A673 (cell line): ENCODE results near the gene LRRK1. TPM values are rescaled to one million over a fixed set of nuclear protein-coding genes. Genes with fewer than 3 reads are reported as not detected.
A peak's percentile ranks its signal among the peaks of the same experiment; 100 is the strongest.

ENCODE experiments used
- BruUV-seq: library from RNA; stranded (reverse); fragments of 400-500 nt; replicated peaks from 2 replicates; lab custom pipeline; 2021; lab: Mats Ljungman, UMichigan
- CTCF ChIA-PET: fragments of 300-600 bp; sonication (Branson Sonifier 250); formaldehyde crosslinking; loops from one replicate; lab custom pipeline; 2022; ENCODE audit warnings: antibody characterized with exemption; lab: Charles Lee
- POLR2A ChIA-PET: fragments of 300-600 bp; sonication (Branson Sonifier 250); formaldehyde crosslinking; loops from one replicate; lab custom pipeline; 2022; ENCODE audit warnings: antibody characterized with exemption; ENCODE audit not compliant: low non-redundant PET; lab: Charles Lee
- DNase-seq: peaks from one replicate; pipeline ENCODE4 v3.0.0-alpha.2; 2015; ENCODE audit warnings: low spot score
- H3K27ac ChIP-seq: fragments of 200-600 bp; sonication (generic); 2 replicates; pipeline ENCODE4 v1.5.1; 2016; ENCODE audit warnings: mixed run types, low read depth, mild to moderate bottlenecking, mixed read lengths, antibody characterized with exemption, low read length; ENCODE audit not compliant: poor library complexity, severe bottlenecking
- H3K27me3 ChIP-seq: fragments of 200-600 bp; sonication (generic); replicated peaks from 2 replicates; pipeline ENCODE4 v1.6.1; 2017; ENCODE audit warnings: mixed run types, low read depth, mild to moderate bottlenecking, mixed read lengths, antibody characterized with exemption, low read length; ENCODE audit not compliant: insufficient read depth, poor library complexity
- H3K36me3 ChIP-seq: fragments of 200-600 bp; sonication (generic); 2 replicates; pipeline ENCODE4 v1.6.1; 2016; ENCODE audit warnings: mixed run types, mild to moderate bottlenecking, mixed read lengths, antibody characterized with exemption, low read length; ENCODE audit not compliant: insufficient read depth, poor library complexity, severe bottlenecking
- H3K4me1 ChIP-seq: fragments of 200-600 bp; sonication (generic); 2 replicates; pipeline ENCODE4 v1.6.1; 2017; ENCODE audit warnings: mixed run types, mild to moderate bottlenecking, mixed read lengths, antibody characterized with exemption, low read length; ENCODE audit not compliant: insufficient read depth, poor library complexity, severe bottlenecking
- H3K4me3 ChIP-seq: fragments of 200-600 bp; sonication (generic); 2 replicates; pipeline ENCODE4 v1.5.1; 2016; ENCODE audit warnings: low read depth, mixed run types, mild to moderate bottlenecking, mixed read lengths, low read length; ENCODE audit not compliant: poor library complexity, severe bottlenecking
- H3K9me3 ChIP-seq: fragments of 200-600 bp; sonication (generic); 2 replicates; pipeline ENCODE4 v1.6.1; 2016; ENCODE audit warnings: mixed run types, low read depth, mild to moderate bottlenecking, mixed read lengths, antibody characterized with exemption, low read length; ENCODE audit not compliant: poor library complexity, severe bottlenecking
- EZH2 ChIP-seq: fragments of 200-600 bp; sonication (generic); IDR thresholded peaks from 2 replicates; pipeline ENCODE4 v1.6.1; 2017; ENCODE audit warnings: borderline replicate concordance, low read depth, mild to moderate bottlenecking, mixed read lengths, antibody characterized with exemption, low read length; ENCODE audit not compliant: poor library complexity, severe bottlenecking
- intact Hi-C: fragments of 100-400 bp; cut with micrococcal nuclease; formaldehyde crosslinking; loops from one replicate; pipeline ENCODE4 v1.10.0; 2022; ENCODE audit not compliant: unreplicated experiment
- total RNA-seq: library from RNA; stranded (reverse); gene quantifications from 2 replicates; pipeline ENCODE4 v1.2.3, GENCODE V29; 2021
- TF ChIP-seq, protein P1 (sequence below): fragments of 300-800, 200-600 bp; sonication (generic); conservative IDR thresholded peaks from 2 replicates; pipeline ENCODE4 v1.5.1; 2017; ENCODE audit warnings: low read depth, mild to moderate bottlenecking, antibody characterized with exemption, low read length, moderate library complexity, mixed read lengths

LRRK1 gene
- total RNA-seq, 1 experiment from 2014 or later, result 7.7 TPM

DNA sequence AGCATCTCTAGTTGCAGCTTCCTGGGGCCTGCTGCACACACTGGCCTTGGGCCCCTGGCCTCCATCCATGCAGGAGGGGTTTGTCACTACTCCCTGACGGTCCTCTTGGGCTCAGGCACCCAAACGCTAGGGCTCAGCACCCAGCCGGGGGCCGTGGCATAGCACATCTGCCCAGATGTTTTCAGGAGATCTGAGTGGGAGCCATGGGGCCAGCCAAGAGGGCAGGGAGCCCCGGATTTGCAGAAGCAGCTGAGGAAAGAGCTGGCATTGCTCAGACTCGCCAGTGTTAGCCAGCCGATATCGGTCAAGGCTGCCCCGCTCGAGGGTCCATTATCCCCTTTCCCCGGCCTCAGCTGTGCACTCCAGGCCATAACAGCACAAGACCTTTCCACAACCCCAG, 41.0 kb upstream of the LRRK1 start:
- ChIA-PET CTCF (no interaction called here), POLR2A (no interaction called here)
- H3K4me1 ChIP-seq, result no peaks in the 10 kb centered on the region
- H3K27ac ChIP-seq, result no peak overlapping the region
- BruUV-seq, result no TSS peak
- intact Hi-C loops, result no loop called here
- no peak for TF ChIP-seq EZH2
- TF ChIP-seq, protein P1, sequence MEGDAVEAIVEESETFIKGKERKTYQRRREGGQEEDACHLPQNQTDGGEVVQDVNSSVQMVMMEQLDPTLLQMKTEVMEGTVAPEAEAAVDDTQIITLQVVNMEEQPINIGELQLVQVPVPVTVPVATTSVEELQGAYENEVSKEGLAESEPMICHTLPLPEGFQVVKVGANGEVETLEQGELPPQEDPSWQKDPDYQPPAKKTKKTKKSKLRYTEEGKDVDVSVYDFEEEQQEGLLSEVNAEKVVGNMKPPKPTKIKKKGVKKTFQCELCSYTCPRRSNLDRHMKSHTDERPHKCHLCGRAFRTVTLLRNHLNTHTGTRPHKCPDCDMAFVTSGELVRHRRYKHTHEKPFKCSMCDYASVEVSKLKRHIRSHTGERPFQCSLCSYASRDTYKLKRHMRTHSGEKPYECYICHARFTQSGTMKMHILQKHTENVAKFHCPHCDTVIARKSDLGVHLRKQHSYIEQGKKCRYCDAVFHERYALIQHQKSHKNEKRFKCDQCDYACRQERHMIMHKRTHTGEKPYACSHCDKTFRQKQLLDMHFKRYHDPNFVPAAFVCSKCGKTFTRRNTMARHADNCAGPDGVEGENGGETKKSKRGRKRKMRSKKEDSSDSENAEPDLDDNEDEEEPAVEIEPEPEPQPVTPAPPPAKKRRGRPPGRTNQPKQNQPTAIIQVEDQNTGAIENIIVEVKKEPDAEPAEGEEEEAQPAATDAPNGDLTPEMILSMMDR, result no peak
- H3K27me3 ChIP-seq, result peaks cover 40% of the 10 kb centered on the region
- no peak for DNase-seq
- no peak overlapping the region for H3K4me3 ChIP-seq
- H3K9me3 ChIP-seq, result no peaks in the 10 kb centered on the region
- H3K36me3 ChIP-seq, result no peaks in the 10 kb centered on the region

DNA sequence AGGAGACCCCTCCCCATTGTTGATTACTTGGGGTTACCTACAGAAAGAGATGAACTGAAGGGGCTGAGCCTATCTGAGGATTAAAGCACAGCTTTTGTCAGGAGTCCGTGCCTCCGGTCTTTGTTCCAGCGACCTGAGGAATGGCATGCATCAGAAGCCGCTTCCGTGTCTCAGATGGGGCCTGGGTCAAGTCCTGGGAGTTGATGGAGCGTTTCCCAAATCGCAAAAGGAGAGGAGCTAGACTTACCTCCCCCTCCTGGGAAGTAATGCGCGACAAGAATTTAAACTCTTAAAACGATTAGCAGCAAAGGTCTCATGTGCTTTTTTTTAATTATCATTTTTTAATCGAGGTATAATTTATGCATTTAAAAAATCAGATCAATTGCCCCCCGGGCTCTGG, 40.5 kb upstream of the LRRK1 start:
- no TSS peak for BruUV-seq
- Histone ChIP-seq H3K4me1 (no peaks in the 10 kb centered on the region), H3K36me3 (no peaks in the 10 kb centered on the region), H3K9me3 (no peaks in the 10 kb centered on the region), H3K4me3 (peak overlapping the region; percentile 38), H3K27me3 (peaks cover 40% of the 10 kb centered on the region), H3K27ac (no peak overlapping the region)
- intact Hi-C loops, result no loop called here
- no peak for DNase-seq
- TF ChIP-seq EZH2, result no peak
- ChIA-PET CTCF (no interaction called here), POLR2A (no interaction called here)

DNA sequence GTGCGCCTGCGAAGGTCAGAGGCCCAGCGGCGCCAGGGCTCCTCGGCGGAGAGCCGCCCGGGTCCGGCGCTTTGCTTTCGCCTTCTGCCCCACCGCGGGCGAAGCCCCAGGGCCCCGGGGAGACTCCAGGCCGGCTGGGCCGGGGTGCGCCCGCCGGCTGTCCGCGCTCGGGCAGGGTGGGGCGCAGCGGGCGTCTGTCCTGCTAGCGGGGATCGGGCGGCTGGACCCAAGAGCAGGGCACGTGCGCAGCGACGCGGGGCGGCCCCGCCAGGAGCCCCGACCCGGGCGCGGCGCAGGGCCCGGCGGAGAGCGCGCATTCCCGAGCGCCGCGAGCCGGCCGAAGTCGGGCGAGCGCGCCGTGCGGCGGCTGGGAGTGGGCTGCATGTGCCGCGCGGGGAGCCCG, 40.1 kb upstream of the LRRK1 start:
- no peak for TF ChIP-seq EZH2
- TF ChIP-seq, protein P1, result no peak
- peak overlapping the region; percentile 38 for H3K4me3 ChIP-seq
- no peaks in the 10 kb centered on the region for H3K36me3 ChIP-seq
- peaks cover 44% of the 10 kb centered on the region for H3K27me3 ChIP-seq
- no peak overlapping the region for H3K27ac ChIP-seq
- no TSS peak for BruUV-seq
- POLR2A ChIA-PET, result no interaction called here
- H3K9me3 ChIP-seq, result no peaks in the 10 kb centered on the region
- intact Hi-C loops, result no loop called here
- DNase-seq, result no peak
- CTCF ChIA-PET, result interaction anchor here (0.7 kb wide), 1 partner anchor 23 kb away, joined by 4 read pairs; no protein-coding TSS in a partner anchor
- H3K4me1 ChIP-seq, result no peaks in the 10 kb centered on the region

DNA sequence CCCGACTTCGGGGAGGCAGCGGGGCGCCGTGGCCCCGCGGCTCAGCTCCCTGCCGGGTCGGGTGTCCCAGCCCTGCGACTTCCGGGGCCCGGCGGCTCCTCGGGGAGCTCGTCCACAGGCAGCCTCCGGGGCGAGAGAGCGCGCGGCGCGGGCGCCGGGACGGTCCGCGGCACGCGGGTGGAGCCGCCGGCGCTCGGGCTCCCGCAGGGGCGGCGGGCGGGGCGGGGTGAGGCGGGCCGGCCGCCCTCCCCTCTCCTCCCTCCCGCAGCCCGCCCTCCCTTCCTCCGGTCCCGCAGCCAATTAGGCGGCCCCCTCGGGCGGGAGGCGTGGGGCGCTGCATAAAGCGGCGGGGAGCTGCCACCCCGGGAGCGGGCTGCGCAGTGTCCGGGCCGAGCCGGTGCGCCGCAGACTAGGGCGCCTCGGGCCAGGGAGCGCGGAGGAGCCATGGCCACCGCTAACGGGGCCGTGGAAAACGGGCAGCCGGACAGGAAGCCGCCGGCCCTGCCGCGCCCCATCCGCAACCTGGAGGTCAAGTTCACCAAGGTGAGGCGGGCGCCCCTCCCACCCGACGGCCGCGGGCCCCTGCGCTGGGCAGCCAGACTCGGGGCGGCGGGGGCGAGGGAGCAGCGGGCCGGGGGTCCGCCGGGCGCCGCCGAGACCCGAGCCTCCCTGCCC, 39.6 kb upstream of the LRRK1 start, which contains the start of gene ALDH1A3:
TSS of gene ALDH1A3 (plus strand) at position 368 of the 675 bp plus-strand sequence. CDS start at position 445, 77 bp downstream.
- Histone ChIP-seq H3K27me3 (peaks cover 47% of the 10 kb centered on the region), H3K27ac (no peak within 1 kb of the TSS), H3K4me3 (peak within 1 kb of the TSS; percentile 38), H3K9me3 (no peaks in the 10 kb centered on the region), H3K4me1 (no peaks in the 10 kb centered on the region), H3K36me3 (no peaks in the 10 kb centered on the region)
- intact Hi-C loops, result no loop called here
- BruUV-seq, result no TSS peak
- no peak for DNase-seq
- no peak for TF ChIP-seq EZH2
- TF ChIP-seq, protein P1, result no peak
- CTCF ChIA-PET, result interaction anchor here (0.7 kb wide), 1 partner anchor 24 kb away, joined by 4 read pairs; no protein-coding TSS in a partner anchor
- POLR2A ChIA-PET, result no interaction called here
